ENCODE results near the gene GTPBP8.
A peak's percentile ranks its signal among the peaks of the same experiment; 100 is the strongest.

The GTPBP8 gene

GRCh38 chr3:112976001-112976400 is 14.8 kb upstream of the GTPBP8 start:
- TF ChIP-seq, protein P1, sequence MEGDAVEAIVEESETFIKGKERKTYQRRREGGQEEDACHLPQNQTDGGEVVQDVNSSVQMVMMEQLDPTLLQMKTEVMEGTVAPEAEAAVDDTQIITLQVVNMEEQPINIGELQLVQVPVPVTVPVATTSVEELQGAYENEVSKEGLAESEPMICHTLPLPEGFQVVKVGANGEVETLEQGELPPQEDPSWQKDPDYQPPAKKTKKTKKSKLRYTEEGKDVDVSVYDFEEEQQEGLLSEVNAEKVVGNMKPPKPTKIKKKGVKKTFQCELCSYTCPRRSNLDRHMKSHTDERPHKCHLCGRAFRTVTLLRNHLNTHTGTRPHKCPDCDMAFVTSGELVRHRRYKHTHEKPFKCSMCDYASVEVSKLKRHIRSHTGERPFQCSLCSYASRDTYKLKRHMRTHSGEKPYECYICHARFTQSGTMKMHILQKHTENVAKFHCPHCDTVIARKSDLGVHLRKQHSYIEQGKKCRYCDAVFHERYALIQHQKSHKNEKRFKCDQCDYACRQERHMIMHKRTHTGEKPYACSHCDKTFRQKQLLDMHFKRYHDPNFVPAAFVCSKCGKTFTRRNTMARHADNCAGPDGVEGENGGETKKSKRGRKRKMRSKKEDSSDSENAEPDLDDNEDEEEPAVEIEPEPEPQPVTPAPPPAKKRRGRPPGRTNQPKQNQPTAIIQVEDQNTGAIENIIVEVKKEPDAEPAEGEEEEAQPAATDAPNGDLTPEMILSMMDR (IDR thresholded peaks at IDR 0.05; ENCODE audit: insufficient read depth, low read depth, low read length, missing control alignments): no peak
- DNase-seq (ENCODE audit: low read depth): no peak
- H3K4me3 ChIP-seq (ENCODE audit: low read length): no peak overlapping the region

GRCh38 chr3:112976953-112977352 is 13.8 kb upstream of the GTPBP8 start:
- TF ChIP-seq, protein P1 (IDR thresholded peaks at IDR 0.05; ENCODE audit: insufficient read depth, low read depth, low read length, missing control alignments): no peak

GRCh38 chr3:112979244-112979832 is 11.4 kb upstream of the GTPBP8 start:
- H3K4me3 ChIP-seq (ENCODE audit: low read length): no peak overlapping the region
- TF ChIP-seq, protein P1 (IDR thresholded peaks at IDR 0.05; ENCODE audit: insufficient read depth, low read depth, low read length, missing control alignments): peak; percentile 53
- DNase-seq (ENCODE audit: low read depth): peak; percentile 41

More at GRCh38 chr3:112976953-112977352, 13.8 kb upstream of the GTPBP8 start:
- H3K4me3 ChIP-seq (ENCODE audit: low read length): no peak overlapping the region
- no peak for DNase-seq (ENCODE audit: low read depth)

- TF ChIP-seq, protein P1 (IDR thresholded peaks at IDR 0.05; ENCODE audit: insufficient read depth, low read depth, low read length, missing control alignments): no peak
- no peak for DNase-seq (ENCODE audit: low read depth)
- no peak overlapping the region for H3K4me3 ChIP-seq (ENCODE audit: low read length)
Observed at GRCh38 chr3:112980080-112980479, 10.7 kb upstream of the GTPBP8 start.

- no peak for DNase-seq (ENCODE audit: low read depth)
- H3K4me3 ChIP-seq (ENCODE audit: low read length): no peak overlapping the region
- TF ChIP-seq, protein P1 (IDR thresholded peaks at IDR 0.05; ENCODE audit: insufficient read depth, low read depth, low read length, missing control alignments): no peak
Observed at GRCh38 chr3:112982710-112983109, 8.1 kb upstream of the GTPBP8 start.

GRCh38 chr3:112984485-112984884 is 6.3 kb upstream of the GTPBP8 start:
- peak; percentile 27 for DNase-seq (ENCODE audit: low read depth)
- no peak overlapping the region for H3K4me3 ChIP-seq (ENCODE audit: low read length)
- TF ChIP-seq, protein P1 (IDR thresholded peaks at IDR 0.05; ENCODE audit: insufficient read depth, low read depth, low read length, missing control alignments): no peak

DNA sequence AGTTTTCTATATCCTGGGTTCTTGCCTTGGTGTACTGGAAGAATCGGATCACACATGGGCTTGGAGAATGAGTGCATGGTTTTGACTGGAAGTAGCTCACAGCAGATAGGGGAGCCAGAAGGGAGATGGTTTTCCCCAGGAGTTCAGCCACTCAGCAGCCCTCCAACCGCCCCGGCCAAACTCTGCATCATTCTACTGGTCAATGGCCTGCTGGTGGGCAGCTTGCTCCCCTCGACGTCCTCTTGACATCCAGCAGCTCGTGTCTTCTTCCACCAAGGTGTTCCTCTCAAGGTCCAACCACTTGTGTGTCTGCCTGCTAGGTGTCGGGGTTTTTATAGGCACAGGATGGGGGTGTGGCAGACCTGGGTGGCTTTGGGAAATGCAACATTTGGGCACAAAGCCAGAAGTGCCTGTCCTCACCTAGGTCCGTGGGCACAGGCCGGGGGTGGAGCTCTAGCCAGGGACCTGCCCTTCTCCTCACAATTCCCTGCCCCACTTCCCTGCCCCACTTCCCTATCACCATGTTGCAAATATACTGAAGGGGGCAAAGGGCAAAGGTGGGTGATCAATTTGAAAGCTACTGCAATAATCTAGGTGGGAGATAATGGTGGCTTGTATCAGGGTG is 3.0 kb upstream of the GTPBP8 start:
- TF ChIP-seq, protein P1 (IDR thresholded peaks at IDR 0.05; ENCODE audit: insufficient read depth, low read depth, low read length, missing control alignments): no peak
- H3K4me3 ChIP-seq (ENCODE audit: low read length): no peak overlapping the region
- DNase-seq (ENCODE audit: low read depth): no peak

Data from epithelial cell of esophagus (primary cell).